ENCODE data around the gene ANKRD33B.

The ANKRD33B gene

GRCh38 chr5:10679336-10679988 is 115.6 kb downstream of the ANKRD33B start:
- POLR2A ChIA-PET = interaction anchor here (1.6 kb wide), 1 partner anchor 42 kb away, joined by 3 read pairs; no protein-coding TSS in a partner anchor
- CTCF ChIA-PET = interaction anchor here (0.8 to 1.8 kb wide), 7 partner anchors 10 to 227 kb away, joined by 3 to 9 read pairs (median 4); no protein-coding TSS in a partner anchor
- no peak for TF ChIP-seq CTCF (IDR thresholded peaks at IDR 0.05; ENCODE audit: control extremely low read depth, extremely low read depth, low read depth, missing control alignments)
- no peak for DNase-seq (ENCODE audit: extremely low spot score)

- CTCF ChIA-PET = interaction anchor here (1.1 kb wide), 1 partner anchor 10 kb away, joined by 3 read pairs; no protein-coding TSS in a partner anchor
- POLR2A ChIA-PET = no interaction called here
- no peak for TF ChIP-seq CTCF (IDR thresholded peaks at IDR 0.05; ENCODE audit: control extremely low read depth, extremely low read depth, low read depth, missing control alignments)
- DNase-seq (ENCODE audit: extremely low spot score) = no peak
Measured at GRCh38 chr5:10680876-10681481, 117.1 kb downstream of the ANKRD33B start.

GRCh38 chr5:10681731-10682679 is 118.1 kb downstream of the ANKRD33B start:
- no peak for TF ChIP-seq CTCF (IDR thresholded peaks at IDR 0.05; ENCODE audit: control extremely low read depth, extremely low read depth, low read depth, missing control alignments)
- CTCF ChIA-PET = no interaction called here
- no peak for DNase-seq (ENCODE audit: extremely low spot score)
- POLR2A ChIA-PET = no interaction called here

- DNase-seq (ENCODE audit: extremely low spot score) = no peak
- ChIA-PET POLR2A (interaction anchor here (2.4 kb wide), 1 partner anchor 47 kb away, joined by 16 read pairs; no protein-coding TSS in a partner anchor), CTCF (interaction anchor here (4.2 kb wide), 1 partner anchor 56 kb away, joined by 18 read pairs; no protein-coding TSS in a partner anchor)
- no peak for TF ChIP-seq CTCF (IDR thresholded peaks at IDR 0.05; ENCODE audit: control extremely low read depth, extremely low read depth, low read depth, missing control alignments)
Measured at GRCh38 chr5:10682801-10683525, 119.1 kb downstream of the ANKRD33B start.

GRCh38 chr5:10684303-10685086 is 120.6 kb downstream of the ANKRD33B start:
- DNase-seq (ENCODE audit: extremely low spot score) = peak; percentile 56
- CTCF ChIA-PET = interaction anchor here (0.7 to 4.2 kb wide), 13 partner anchors 10 to 233 kb away, joined by 3 to 18 read pairs (median 4); no protein-coding TSS in a partner anchor
- POLR2A ChIA-PET = interaction anchor here (0.6 to 2.4 kb wide), 4 partner anchors 48 to 155 kb away, joined by 3 to 16 read pairs (median 7); no protein-coding TSS in a partner anchor
- no peak for TF ChIP-seq CTCF (IDR thresholded peaks at IDR 0.05; ENCODE audit: control extremely low read depth, extremely low read depth, low read depth, missing control alignments)
